HCT116 (cell line): Measurements from ENCODE around the gene DCHS2. TPM values are rescaled to one million over a fixed set of nuclear protein-coding genes. Genes with fewer than 3 reads are reported as not detected.

Source experiments
- ATAC-seq: fragments of 200-7000 bp; cut with Tn5 transposase; 2 replicates; pipeline ENCODE4 v1.9.1; 2020; ENCODE audit warnings: mild to moderate bottlenecking, moderate library complexity
- BruUV-seq: library from RNA; stranded (reverse); fragments of 400-500 nt; replicated peaks from 2 replicates; lab custom pipeline; 2021; lab: Mats Ljungman, UMichigan
- CTCF ChIA-PET: fragments of 300-600 bp; sonication (Branson Sonifier 250); formaldehyde crosslinking; loops from one replicate; lab custom pipeline; 2021; ENCODE audit warnings: antibody characterized with exemption; lab: Charles Lee
- POLR2A ChIA-PET: fragments of 300-600, 350-600 bp; sonication (Branson Sonifier 250); formaldehyde crosslinking; loops from one replicate; lab custom pipeline; 2021; ENCODE audit warnings: antibody characterized with exemption; lab: Charles Lee
- RAD21 ChIA-PET, 2 experiments: fragments of 300-600 bp; sonication (Branson Sonifier 250); formaldehyde crosslinking; loops; one replicate each; lab custom pipeline; 2023; ENCODE audit warnings: low total read pairs in 2 of 2; ENCODE audit not compliant: uncharacterized antibody in 2 of 2, unreplicated experiment in 2 of 2, low non-redundant PET in 1 of 2; lab: Charles Lee
- DNase-seq: peaks from one replicate; pipeline ENCODE4 v3.0.0-alpha.2; 2010; ENCODE audit warnings: low read depth, low spot score
- H2AFZ ChIP-seq: fragments of 200-600 bp; shearing (Covaris generic), sonication (generic); 2 replicates; pipeline ENCODE4 v1.6.1; 2017; ENCODE audit warnings: low read depth, mixed run types, mixed read lengths, antibody characterized with exemption, low read length; ENCODE audit not compliant: poor library complexity, severe bottlenecking
- H3K27ac ChIP-seq: 2 replicates; pipeline ENCODE4 v1.5.1; 2012; ENCODE audit warnings: low read depth, low read length
- H3K27me3 ChIP-seq: fragments of 200-600 bp; sonication (generic); 2 replicates; pipeline ENCODE4 v1.6.1; 2016; ENCODE audit warnings: mixed run types, low read length, mixed read lengths; ENCODE audit not compliant: insufficient read depth
- H3K36me3 ChIP-seq, 2 experiments: fragments of 200-500 bp in 1 of 2; fragments of 200-600 bp in 1 of 2; sonication (Bioruptor generic) in 1 of 2; sonication (generic) in 1 of 2; 2 replicates each; pipeline versions ENCODE4 v1.5.1 to v1.6.1; 2014 to 2016; ENCODE audit warnings: low read length in 2 of 2, inconsistent platforms in 1 of 2, mixed read lengths in 1 of 2, mixed run types in 1 of 2; ENCODE audit not compliant: insufficient read depth in 2 of 2, control insufficient read depth in 1 of 2
- H3K4me1 ChIP-seq, 2 experiments: fragments of 200-600 bp in 1 of 2; sonication (generic) in 1 of 2; 2 replicates each; pipeline versions ENCODE4 v1.5.1 to v1.6.1; 2012 to 2017; ENCODE audit warnings: low read length in 2 of 2, inconsistent platforms in 1 of 2, mild to moderate bottlenecking in 1 of 2, mixed read lengths in 1 of 2, mixed run types in 1 of 2, moderate library complexity in 1 of 2; ENCODE audit not compliant: insufficient read depth in 2 of 2, control insufficient read depth in 1 of 2
- H3K4me2 ChIP-seq: fragments of 200-600 bp; sonication (generic); 2 replicates; pipeline ENCODE4 v1.6.1; 2017; ENCODE audit warnings: mixed run types, low read length, mixed read lengths
- H3K4me3 ChIP-seq, 2 experiments: fragments of 200-600 bp in 1 of 2; sonication (generic) in 1 of 2; replicated peaks in 1 of 2; 2 replicates each; pipeline ENCODE4 v1.5.1; 2011 to 2016; ENCODE audit warnings: low read length in 2 of 2, control low read depth in 1 of 2, low read depth in 1 of 2, mild to moderate bottlenecking in 1 of 2, mixed read lengths in 1 of 2, mixed run types in 1 of 2
- H3K79me2 ChIP-seq: fragments of 200-600 bp; sonication (generic); 2 replicates; pipeline ENCODE4 v1.6.1; 2017; ENCODE audit warnings: mild to moderate bottlenecking, mixed run types, low read length, moderate library complexity, mixed read lengths; ENCODE audit not compliant: insufficient read depth
- H3K9ac ChIP-seq: fragments of 200-600 bp; sonication (generic); 2 replicates; pipeline ENCODE4 v1.6.1; 2016; ENCODE audit warnings: low read length, mixed read lengths
- H3K9me2 ChIP-seq: fragments of 200-600 bp; sonication (generic), shearing (Covaris generic); 2 replicates; pipeline ENCODE4 v1.6.1; 2017; ENCODE audit warnings: mixed run types, mild to moderate bottlenecking, moderate library complexity; ENCODE audit not compliant: insufficient read depth
- H3K9me3 ChIP-seq, 2 experiments: fragments of 200-500 bp in 1 of 2; fragments of 200-600 bp in 1 of 2; sonication (Bioruptor generic) in 1 of 2; sonication (generic) in 1 of 2; 2 replicates each; pipeline ENCODE4 v1.6.1; 2014 to 2017; ENCODE audit warnings: low read length in 2 of 2, mixed read lengths in 2 of 2, inconsistent platforms in 1 of 2, low read depth in 1 of 2, mild to moderate bottlenecking in 1 of 2, mixed run types in 1 of 2, moderate library complexity in 1 of 2; ENCODE audit not compliant: control insufficient read depth in 1 of 2, insufficient read depth in 1 of 2
- H4K20me1 ChIP-seq: fragments of 200-600 bp; sonication (generic), shearing (Covaris generic); 2 replicates; pipeline ENCODE4 v1.6.1; 2017; ENCODE audit warnings: mixed run types, mild to moderate bottlenecking, moderate library complexity; ENCODE audit not compliant: insufficient read depth
- ELF1 ChIP-seq: IDR thresholded peaks from 2 replicates; pipeline ENCODE4 v1.6.1; 2012; ENCODE audit warnings: low read depth, borderline replicate concordance
- EZH2phosphoT487 ChIP-seq: fragments of 200-600 bp; IDR thresholded peaks from 2 replicates; pipeline ENCODE4 v1.6.1; 2018; ENCODE audit warnings: antibody characterized with exemption, borderline replicate concordance
- JUND ChIP-seq: IDR thresholded peaks from 2 replicates; pipeline ENCODE4 v1.6.1; 2012
- POLR2A ChIP-seq: IDR thresholded peaks from 2 replicates; pipeline ENCODE4 v1.7.0; 2011; ENCODE audit warnings: borderline replicate concordance; ENCODE audit not compliant: insufficient read depth, insufficient read length; ENCODE audit errors: extremely low read depth
- POLR2AphosphoS5 ChIP-seq: IDR thresholded peaks from 2 replicates; pipeline ENCODE4 v1.6.1; 2011; ENCODE audit warnings: mild to moderate bottlenecking, low read depth, low read length, moderate library complexity
- SIN3A ChIP-seq: IDR thresholded peaks from 2 replicates; pipeline ENCODE4 v1.6.1; 2012; ENCODE audit warnings: low read depth
- YY1 ChIP-seq: IDR thresholded peaks from 2 replicates; pipeline ENCODE4 v1.6.1; 2011; ENCODE audit warnings: low read length, low read depth, moderate library complexity, mild to moderate bottlenecking; ENCODE audit not compliant: insufficient replicate concordance; ENCODE audit errors: extremely low read depth
- ZFX ChIP-seq: fragments of 450-650 bp; IDR thresholded peaks from 2 replicates; pipeline ENCODE4 v1.6.1; 2017
- ZNF274 ChIP-seq: fragments of 200-500 bp; sonication (Bioruptor generic); IDR thresholded peaks from 2 replicates; pipeline ENCODE4 v1.6.1; 2014; ENCODE audit warnings: mild to moderate bottlenecking, low read depth, low read length, inconsistent platforms
- intact Hi-C: fragments of 100-400 bp; cut with micrococcal nuclease; formaldehyde crosslinking; loops from 2 replicates; pipeline ENCODE4 v1.10.0; 2022
- total RNA-seq: library from RNA; stranded (reverse); gene quantifications from one replicate; pipeline ENCODE4 v1.2.1, GENCODE V29; 2021; ENCODE audit not compliant: unreplicated experiment
- TF ChIP-seq, protein P1 (sequence below), 3 experiments: fragments of 200-600 bp in 1 of 3; sonication (generic) in 1 of 3; IDR thresholded peaks in 2 of 3; conservative IDR thresholded peaks in 1 of 3; 2 replicates each; pipeline ENCODE4 v1.5.1; 2012 to 2017; ENCODE audit warnings: low read depth in 2 of 3, low read length in 2 of 3, antibody characterized with exemption in 1 of 3, borderline replicate concordance in 1 of 3, control low read depth in 1 of 3, mild to moderate bottlenecking in 1 of 3, mixed read lengths in 1 of 3, mixed run types in 1 of 3, moderate library complexity in 1 of 3; ENCODE audit not compliant: insufficient read depth in 1 of 3
- TF ChIP-seq, protein P2 (sequence below): IDR thresholded peaks from 2 replicates; pipeline ENCODE4 v1.6.1; 2011; ENCODE audit warnings: mild to moderate bottlenecking, low read length, moderate library complexity; ENCODE audit not compliant: insufficient replicate concordance; ENCODE audit errors: extremely low read depth

Gene DCHS2
- total RNA-seq, 1 experiment from 2014 or later, result 0.05 TPM

DNA sequence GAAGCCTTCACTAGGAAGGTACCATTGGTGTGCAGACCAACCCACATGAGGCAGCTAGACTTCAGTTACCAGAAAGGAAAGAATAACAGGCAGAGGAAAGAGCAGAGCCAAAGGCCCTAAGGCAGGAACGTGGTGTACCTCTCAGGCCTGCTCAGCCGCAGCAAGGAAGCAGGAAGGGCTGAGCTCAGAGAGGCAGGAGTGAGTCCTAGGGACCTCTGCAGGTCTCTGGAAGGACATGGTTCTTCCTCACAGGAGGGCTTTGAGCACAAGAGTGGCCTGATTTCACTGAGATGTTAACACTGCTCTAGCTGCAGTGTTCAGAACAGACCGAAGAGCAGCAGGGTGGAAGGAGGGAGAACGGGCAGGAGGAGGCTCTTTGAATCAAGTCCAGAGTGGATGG, 124.6 kb downstream of the DCHS2 start:
- Histone ChIP-seq H3K27me3 (no peaks in the 10 kb centered on the region), H3K9me2 (no peaks in the 10 kb centered on the region), H4K20me1 (no peaks in the 10 kb centered on the region), H3K36me3 (no peaks in the 10 kb centered on the region), H3K9ac (no peak overlapping the region), H2AFZ (no peak overlapping the region), H3K4me1 (no peaks in the 10 kb centered on the region), H3K9me3 (no peaks in the 10 kb centered on the region), H3K27ac (no peak overlapping the region), H3K4me2 (no peak overlapping the region), H3K4me3 (no peak overlapping the region), H3K79me2 (no peaks in the 10 kb centered on the region)
- CTCF ChIA-PET, result no interaction called here
- intact Hi-C loops, result no loop called here
- BruUV-seq, result no TSS peak
- RAD21 ChIA-PET, result no interaction called here
- POLR2A ChIA-PET, result no interaction called here
- no peak for ATAC-seq
- DNase-seq, result no peak
- TF ChIP-seq ELF1 (no peak), POLR2AphosphoS5 (no peak), ZNF274 (no peak), EZH2phosphoT487 (no peak), ZFX (no peak), JUND (no peak), POLR2A (no peak), SIN3A (no peak), YY1 (no peak)
- TF ChIP-seq, protein P1, sequence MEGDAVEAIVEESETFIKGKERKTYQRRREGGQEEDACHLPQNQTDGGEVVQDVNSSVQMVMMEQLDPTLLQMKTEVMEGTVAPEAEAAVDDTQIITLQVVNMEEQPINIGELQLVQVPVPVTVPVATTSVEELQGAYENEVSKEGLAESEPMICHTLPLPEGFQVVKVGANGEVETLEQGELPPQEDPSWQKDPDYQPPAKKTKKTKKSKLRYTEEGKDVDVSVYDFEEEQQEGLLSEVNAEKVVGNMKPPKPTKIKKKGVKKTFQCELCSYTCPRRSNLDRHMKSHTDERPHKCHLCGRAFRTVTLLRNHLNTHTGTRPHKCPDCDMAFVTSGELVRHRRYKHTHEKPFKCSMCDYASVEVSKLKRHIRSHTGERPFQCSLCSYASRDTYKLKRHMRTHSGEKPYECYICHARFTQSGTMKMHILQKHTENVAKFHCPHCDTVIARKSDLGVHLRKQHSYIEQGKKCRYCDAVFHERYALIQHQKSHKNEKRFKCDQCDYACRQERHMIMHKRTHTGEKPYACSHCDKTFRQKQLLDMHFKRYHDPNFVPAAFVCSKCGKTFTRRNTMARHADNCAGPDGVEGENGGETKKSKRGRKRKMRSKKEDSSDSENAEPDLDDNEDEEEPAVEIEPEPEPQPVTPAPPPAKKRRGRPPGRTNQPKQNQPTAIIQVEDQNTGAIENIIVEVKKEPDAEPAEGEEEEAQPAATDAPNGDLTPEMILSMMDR (IDR thresholded peaks at IDR 0.05 in 2 of 3, conservative IDR thresholded peaks at IDR 0.05 in 1 of 3; ENCODE audit: borderline replicate concordance in 1 of 3, insufficient read depth in 1 of 3, low read depth in 2 of 3, low read length in 2 of 3), result no peak
- TF ChIP-seq, protein P2, sequence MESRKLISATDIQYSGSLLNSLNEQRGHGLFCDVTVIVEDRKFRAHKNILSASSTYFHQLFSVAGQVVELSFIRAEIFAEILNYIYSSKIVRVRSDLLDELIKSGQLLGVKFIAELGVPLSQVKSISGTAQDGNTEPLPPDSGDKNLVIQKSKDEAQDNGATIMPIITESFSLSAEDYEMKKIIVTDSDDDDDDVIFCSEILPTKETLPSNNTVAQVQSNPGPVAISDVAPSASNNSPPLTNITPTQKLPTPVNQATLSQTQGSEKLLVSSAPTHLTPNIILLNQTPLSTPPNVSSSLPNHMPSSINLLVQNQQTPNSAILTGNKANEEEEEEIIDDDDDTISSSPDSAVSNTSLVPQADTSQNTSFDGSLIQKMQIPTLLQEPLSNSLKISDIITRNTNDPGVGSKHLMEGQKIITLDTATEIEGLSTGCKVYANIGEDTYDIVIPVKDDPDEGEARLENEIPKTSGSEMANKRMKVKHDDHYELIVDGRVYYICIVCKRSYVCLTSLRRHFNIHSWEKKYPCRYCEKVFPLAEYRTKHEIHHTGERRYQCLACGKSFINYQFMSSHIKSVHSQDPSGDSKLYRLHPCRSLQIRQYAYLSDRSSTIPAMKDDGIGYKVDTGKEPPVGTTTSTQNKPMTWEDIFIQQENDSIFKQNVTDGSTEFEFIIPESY, result no peak
